BJ (cell line): Measurements from ENCODE around the gene CFAP74. TPM values are rescaled to one million over a fixed set of nuclear protein-coding genes. Genes with fewer than 3 reads are reported as not detected.

Source experiments
- CTCF ChIA-PET: fragments of 350-600 bp; formaldehyde crosslinking; extraction: SDS; loops from one replicate; lab custom pipeline; 2021; ENCODE audit warnings: antibody characterized with exemption, inconsistent platforms; lab: Yijun Ruan, JAX
- POLR2A ChIA-PET: fragments of 300-600 bp; sonication (Branson Sonifier 250); formaldehyde crosslinking; extraction: SDS; loops from one replicate; lab custom pipeline; 2021; ENCODE audit warnings: antibody characterized with exemption; lab: Charles Lee
- DNase-seq: peaks from one replicate; pipeline ENCODE4 v3.0.0-alpha.2; 2011; ENCODE audit warnings: low read depth
- H3K27me3 ChIP-seq: 2 replicates; pipeline ENCODE4 v1.6.0; 2011; ENCODE audit warnings: low read length; ENCODE audit not compliant: control insufficient read depth, insufficient read depth
- H3K36me3 ChIP-seq: 2 replicates; pipeline ENCODE4 v1.5.1; 2011; ENCODE audit warnings: low read length; ENCODE audit not compliant: control insufficient read depth, insufficient read depth
- H3K4me3 ChIP-seq: 2 replicates; pipeline ENCODE4 v1.5.1; 2011; ENCODE audit warnings: low read depth, mild to moderate bottlenecking, control low read depth, low read length
- polyA plus RNA-seq: library from polyadenylated mRNA; depleted of rRNA; stranded (reverse); fragments of >200 nt; gene quantifications from 2 replicates; pipeline ENCODE4 v1.2.3, GENCODE V29; 2011
- TF ChIP-seq, protein P1 (sequence below): IDR thresholded peaks from 2 replicates; pipeline ENCODE4 v1.5.1; 2011; ENCODE audit warnings: low read depth, mild to moderate bottlenecking, control low read depth, inconsistent platforms, low read length, moderate library complexity; ENCODE audit not compliant: insufficient read depth

CFAP74 gene
- polyA plus RNA-seq, 1 experiment: not detected

DNA sequence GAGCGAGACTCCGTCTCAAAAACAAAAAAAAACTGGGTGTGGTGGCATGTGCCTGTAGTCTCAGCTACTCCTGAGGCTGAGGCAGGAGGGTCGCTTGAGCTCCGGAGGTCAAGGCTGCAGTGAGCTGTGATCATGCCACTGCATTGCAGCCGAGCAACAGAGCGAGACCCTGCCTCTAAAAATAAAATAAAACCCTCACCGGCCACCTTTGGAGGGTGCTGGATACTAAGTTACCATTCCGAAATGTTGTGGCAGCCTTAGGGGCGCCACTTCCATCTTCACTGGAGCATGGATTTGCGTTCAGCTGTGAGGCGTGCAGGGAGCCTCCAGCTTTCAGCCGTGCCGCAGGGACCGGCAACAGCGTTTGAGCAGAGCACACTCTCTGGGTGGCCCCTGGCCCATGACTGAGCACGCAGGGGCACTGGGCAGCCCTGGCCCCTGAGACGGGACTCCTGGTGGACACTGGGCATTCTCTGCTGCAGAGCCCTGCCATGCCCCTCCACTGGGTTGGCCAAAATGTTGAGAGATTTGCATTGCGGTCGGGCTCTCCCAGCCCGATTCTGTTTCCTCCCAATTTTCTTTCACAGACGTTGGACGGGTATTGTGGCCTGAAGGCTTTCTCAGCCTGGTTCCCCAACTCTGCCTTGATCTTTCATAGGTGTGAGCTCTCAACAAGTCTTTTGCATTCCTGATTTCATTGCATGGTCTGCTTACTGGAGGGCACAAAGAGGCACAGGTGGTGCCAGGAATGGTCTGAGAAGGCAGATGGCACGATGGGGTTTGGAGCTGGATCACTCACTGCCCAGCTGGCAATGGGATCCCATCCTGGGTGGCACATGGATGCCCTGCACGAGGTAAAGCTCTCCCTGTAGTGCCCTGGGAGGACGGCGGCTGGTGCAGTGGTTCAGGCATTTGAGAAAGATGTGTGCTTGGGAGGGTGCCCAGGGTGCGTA lies 5.8 kb upstream of the CFAP74 start:
- no peak overlapping the region for H3K4me3 ChIP-seq
- ChIA-PET POLR2A (no interaction called here), CTCF (no interaction called here)
- peaks cover 12% of the 10 kb centered on the region for H3K27me3 ChIP-seq
- TF ChIP-seq, protein P1, sequence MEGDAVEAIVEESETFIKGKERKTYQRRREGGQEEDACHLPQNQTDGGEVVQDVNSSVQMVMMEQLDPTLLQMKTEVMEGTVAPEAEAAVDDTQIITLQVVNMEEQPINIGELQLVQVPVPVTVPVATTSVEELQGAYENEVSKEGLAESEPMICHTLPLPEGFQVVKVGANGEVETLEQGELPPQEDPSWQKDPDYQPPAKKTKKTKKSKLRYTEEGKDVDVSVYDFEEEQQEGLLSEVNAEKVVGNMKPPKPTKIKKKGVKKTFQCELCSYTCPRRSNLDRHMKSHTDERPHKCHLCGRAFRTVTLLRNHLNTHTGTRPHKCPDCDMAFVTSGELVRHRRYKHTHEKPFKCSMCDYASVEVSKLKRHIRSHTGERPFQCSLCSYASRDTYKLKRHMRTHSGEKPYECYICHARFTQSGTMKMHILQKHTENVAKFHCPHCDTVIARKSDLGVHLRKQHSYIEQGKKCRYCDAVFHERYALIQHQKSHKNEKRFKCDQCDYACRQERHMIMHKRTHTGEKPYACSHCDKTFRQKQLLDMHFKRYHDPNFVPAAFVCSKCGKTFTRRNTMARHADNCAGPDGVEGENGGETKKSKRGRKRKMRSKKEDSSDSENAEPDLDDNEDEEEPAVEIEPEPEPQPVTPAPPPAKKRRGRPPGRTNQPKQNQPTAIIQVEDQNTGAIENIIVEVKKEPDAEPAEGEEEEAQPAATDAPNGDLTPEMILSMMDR: no peak
- no peak for DNase-seq
- no peaks in the 10 kb centered on the region for H3K36me3 ChIP-seq

DNA sequence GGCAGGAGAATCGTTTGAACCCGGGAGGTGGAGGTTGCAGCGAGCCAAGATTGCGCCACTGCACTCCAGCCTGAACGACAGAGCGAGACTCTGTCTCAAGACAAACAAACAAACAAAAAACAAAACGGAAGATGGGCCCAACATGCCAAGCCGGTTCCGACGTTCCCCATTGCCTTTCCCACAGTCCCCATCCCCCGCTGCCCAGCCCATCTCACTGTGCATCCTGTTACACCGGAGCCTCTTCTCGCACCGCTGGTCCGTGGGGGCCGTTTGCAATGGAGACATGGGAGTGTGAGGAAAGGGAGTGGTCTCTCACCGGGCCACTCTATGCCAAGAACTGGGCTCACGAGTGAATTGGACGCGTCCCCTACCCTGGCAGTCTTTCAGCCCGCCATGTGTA lies 1.3 kb upstream of the CFAP74 start:
- POLR2A ChIA-PET: no interaction called here
- TF ChIP-seq, protein P1: no peak
- Histone ChIP-seq H3K36me3 (no peaks in the 10 kb centered on the region), H3K27me3 (peaks cover 14% of the 10 kb centered on the region), H3K4me3 (no peak overlapping the region)
- CTCF ChIA-PET: no interaction called here
- DNase-seq: no peak

DNA sequence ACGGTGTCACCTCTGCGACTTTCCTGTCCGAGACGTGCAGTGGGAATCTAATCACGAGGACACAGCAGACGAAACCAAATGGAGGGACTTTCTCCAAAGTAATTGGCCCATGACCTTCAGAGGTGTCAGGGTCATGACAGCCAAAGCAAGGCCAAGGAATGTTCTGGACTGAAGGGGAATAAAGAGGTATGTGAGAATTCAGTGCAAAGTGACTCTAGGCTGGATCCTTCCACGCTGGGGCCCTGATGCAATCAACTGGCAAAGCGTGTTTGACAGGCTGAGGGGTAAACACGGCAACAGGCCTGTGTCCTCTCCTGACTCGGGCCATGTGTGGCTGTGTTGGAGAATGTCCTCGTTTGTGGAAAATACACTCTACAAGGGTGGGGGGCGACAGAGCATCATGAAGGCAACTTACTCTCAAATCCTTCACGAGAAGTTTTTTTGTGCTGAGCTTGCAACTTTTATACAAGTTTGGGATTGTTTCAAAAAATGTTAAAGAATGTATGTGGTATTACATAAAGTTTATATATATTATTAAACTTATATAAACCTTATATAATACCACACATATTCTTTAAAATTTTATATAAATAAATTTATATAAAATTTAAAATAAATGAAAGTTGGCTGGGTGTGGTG lies 1.7 kb downstream of the CFAP74 start:
- TF ChIP-seq, protein P1: no peak
- POLR2A ChIA-PET: no interaction called here
- Histone ChIP-seq H3K4me3 (no peak overlapping the region), H3K27me3 (peaks cover 12% of the 10 kb centered on the region), H3K36me3 (no peaks in the 10 kb centered on the region)
- no peak for DNase-seq
- CTCF ChIA-PET: no interaction called here

DNA sequence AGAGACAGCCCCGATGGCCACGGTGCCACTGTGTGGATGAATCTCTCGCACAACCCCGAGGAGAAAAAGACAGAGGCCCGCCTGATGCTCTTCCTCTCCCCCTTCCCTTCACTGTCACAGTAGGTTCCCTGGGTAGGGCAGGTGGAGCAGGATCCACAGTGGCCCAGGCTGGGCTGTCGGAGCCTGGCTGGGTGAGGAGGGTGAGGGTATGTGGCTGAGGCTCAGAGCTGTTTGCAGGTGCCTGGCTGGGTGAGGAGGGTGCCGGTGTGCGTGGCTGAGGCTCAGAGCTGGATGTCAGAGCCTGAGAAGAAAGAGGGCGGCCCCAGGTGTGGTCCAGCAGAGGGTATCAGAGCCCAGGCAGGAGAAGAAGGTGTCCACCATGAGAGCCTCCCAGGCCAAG lies 2.7 kb downstream of the CFAP74 start:
- peaks cover 12% of the 10 kb centered on the region for H3K27me3 ChIP-seq
- POLR2A ChIA-PET: no interaction called here
- no peak for DNase-seq
- H3K4me3 ChIP-seq: no peak overlapping the region
- CTCF ChIA-PET: no interaction called here
- TF ChIP-seq, protein P1: no peak
- no peaks in the 10 kb centered on the region for H3K36me3 ChIP-seq

DNA sequence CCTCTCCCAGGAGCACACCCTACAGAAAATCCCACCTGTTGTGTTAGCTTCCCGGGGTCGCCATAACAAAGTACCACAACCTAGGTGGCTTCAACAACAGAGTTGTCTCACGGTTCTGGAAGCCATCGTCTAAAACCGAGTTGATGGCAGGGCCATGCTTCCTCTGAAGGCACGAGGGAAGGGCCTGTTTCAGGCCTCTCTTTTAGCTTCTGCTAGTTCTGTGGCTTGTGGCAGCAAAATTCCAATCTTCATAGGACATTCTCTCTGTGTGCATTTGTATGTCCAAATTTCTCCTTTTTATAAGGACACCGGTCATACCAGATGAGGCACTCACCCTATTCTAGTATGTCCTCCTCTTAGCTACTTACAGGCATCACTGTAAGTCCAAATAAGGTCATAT lies 3.2 kb downstream of the CFAP74 start:
- Histone ChIP-seq H3K4me3 (no peak overlapping the region), H3K27me3 (peaks cover 12% of the 10 kb centered on the region), H3K36me3 (no peaks in the 10 kb centered on the region)
- CTCF ChIA-PET: no interaction called here
- TF ChIP-seq, protein P1: no peak
- POLR2A ChIA-PET: no interaction called here
- no peak for DNase-seq
